NCI-H1694 (cell line): ENCODE data around the gene ARHGEF7.

Source experiments
- DNase-seq: peaks from one replicate; lab custom pipeline; 2025; lab: John Stamatoyannopoulos, UW

The ARHGEF7 gene

DNA sequence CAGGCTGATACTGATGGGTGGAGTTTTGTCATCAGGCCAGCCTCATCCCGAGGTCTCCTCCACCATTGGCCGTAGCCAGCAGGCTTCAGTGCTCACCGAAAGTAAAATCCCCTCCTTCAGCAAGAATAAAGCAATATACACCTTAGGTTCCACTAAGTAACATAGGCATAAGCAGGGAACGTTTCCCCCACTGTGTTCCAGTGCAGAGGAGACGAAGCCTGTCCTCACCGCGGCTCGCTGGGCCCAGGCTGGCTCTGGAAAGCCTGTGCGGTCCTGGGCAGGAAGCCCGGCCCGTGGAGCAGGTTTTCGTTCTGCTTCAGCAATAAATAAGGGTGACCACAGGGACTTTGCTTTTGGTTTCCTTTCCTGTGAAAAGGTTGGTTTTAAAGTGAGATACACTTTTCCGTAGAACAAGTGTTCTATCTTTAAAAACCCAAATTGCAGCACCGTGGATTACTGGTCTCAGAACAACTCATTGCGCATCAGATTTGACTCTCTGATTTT lies 189.0 kb downstream of the ARHGEF7 start:
- no peak for DNase-seq

DNA sequence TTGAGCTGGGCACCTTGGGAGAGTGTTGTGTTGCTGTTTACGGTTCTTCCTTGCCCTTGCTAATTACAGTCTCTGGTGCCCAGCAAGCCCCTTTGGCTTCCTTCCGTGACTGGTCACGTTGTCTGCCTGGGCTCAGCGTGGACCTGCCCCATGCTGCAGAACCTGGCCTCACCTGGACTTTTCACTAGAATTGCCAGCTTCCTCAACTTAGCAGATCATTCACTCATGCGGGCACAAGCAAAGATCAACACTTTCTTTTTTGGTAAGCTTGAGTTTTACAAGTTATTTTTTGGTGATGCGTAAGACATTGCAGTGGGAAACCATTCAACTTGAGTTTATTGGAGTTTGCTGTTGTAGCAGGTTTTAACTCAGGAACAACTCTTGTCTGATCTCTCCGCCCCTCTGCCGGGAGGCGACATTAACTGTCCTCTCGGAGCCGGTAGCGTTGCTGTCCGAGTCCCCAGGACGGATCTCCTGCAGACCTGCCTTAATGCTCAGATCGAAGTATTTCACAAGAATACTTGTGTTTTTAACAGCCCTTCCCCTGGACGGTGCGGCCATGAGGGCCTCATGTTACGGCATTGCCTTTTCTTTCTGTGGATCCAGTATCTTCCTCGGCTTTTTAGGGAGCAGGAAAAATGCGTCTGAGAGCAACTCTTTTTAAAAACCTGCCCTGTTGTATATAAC lies 189.6 kb downstream of the ARHGEF7 start:
- no peak for DNase-seq

DNA sequence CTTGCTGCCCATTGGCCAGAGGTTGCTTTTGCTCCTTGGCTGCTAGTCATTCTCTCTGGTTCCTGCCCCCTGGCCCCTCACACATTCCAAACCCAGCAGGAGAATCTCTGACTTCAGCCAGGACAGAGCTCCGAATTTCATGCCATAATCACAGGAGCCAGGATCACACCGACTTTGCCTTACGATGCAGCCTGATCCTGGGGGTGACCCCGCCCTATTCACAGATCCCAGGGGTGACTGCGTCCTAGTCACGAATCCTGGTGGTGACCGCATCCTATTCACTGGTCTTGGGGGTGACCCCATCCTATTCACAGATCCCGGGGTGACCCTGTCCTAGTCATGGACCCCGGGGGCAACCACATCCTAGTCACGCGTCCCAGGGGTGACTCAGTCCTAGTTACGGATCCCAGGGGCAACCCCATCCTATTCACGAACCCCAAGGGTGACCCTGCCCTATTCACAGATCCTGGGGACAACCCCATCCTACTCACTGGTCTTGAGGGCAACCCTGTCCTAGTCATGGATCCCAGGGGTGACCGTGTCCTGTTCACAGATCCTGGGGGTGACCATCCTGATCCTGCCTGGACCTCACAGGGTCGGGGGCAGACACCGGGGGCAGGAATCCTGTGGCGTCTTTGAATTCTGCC lies 198.0 kb downstream of the ARHGEF7 start:
- DNase-seq, result no peak

DNA sequence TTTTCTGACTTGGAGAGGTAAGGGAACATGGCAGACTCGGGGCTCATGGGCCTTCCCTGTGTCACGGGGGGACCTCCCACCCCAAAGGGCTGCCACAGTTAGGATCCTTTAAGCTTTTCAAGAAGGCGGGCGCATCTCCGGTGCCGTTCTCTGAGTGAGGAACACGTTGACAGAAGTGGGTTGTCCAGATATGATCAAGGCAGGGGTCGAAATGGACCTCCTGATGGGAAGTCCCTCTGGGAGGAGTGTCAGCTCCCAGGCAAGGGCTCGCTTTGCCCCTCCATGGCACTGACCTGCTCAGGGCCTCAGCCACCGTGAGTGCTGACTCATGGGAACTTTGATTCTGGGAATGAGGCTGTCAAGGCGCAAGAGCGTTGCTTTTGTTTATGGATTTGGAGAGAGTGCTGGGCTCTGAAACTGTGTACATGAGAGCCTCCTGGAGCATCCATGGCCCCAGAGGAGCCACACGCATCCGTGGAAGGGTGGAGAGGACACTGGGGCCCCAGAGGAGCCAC lies 198.9 kb downstream of the ARHGEF7 start:
- no peak for DNase-seq

GRCh38 chr13:111314852-111315251 lies 199.7 kb downstream of the ARHGEF7 start:
- no peak for DNase-seq

DNA sequence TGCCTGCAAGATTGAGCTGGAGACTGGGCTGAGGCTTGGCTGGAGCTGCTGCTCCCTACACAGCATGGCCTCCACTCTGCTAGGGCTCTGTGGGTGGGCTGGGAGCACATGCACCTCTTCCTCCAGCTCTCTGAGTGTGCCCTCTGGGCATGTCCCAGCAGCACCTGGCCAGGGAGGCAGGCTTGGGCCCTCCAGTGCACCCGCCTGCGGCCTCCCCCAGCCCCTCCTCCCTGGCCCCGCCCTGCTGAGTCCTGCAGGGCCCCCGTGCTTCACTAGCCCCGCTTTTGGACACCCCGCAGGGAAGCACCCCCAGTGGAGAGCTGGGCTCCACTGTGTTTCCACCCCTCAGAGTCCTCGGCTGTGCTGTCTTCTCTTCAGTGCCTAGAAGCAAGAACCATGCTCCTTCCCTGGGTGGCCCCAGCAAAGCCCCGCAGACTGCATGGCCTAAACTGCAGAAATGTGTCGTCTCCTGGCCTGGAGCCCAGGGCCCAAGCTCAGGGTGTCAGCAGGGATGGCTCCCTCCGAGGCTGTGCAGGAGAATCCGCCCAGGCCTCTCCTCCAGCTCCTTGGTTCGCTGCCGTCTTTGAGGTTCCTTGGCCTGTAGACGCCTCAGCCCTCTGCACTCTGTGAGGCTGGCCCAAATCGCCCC lies 200.4 kb downstream of the ARHGEF7 start:
- no peak for DNase-seq

GRCh38 chr13:111316161-111316730 lies 201.1 kb downstream of the ARHGEF7 start:
- no peak for DNase-seq

GRCh38 chr13:111317042-111317550 lies 202.0 kb downstream of the ARHGEF7 start:
- DNase-seq, result no peak

GRCh38 chr13:111317571-111318345 lies 202.6 kb downstream of the ARHGEF7 start:
- no peak for DNase-seq

DNA sequence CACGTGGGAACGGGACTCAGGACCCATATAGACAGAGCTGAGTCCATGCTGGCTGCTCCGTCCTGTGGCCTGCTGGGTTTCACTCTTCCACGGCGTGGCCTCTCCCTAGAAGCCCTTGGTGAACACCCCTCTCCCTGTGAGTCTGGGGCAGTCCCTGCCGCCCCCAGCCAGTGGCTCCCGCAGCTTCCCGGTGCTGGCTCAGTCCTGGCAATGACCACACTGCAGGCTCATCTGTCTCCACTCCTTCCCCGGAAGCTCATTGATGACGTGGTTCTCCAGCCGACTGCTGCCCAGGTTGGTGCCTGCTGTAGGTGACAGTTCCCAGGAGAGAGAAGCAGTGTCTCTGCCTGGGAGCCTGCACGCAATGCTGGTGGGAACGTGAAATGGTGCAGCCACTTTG lies 203.3 kb downstream of the ARHGEF7 start:
- DNase-seq, result no peak

DNA sequence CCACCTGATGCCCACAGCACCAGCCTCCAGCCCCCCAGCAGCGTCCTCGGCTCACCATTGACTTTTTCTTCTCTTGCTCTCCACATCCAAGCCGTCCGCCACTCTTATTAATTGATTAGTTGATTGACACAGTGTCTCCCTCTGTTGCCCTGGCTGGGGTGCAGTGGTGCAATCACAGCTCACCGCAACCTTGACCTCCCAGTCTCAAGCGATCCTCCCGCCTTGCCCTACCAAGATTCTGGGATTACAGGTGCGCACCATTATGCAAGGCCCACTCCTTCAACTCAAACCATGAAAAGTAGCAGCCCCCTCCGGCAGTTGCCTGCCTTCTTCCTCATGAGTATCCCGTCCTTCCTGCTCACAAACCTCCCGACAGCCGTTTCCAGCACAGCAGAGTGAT lies 204.4 kb downstream of the ARHGEF7 start:
- no peak for DNase-seq

- DNase-seq, result no peak
Observed at GRCh38 chr13:111319998-111320911, 205.1 kb downstream of the ARHGEF7 start, which contains the start of gene TEX29. TEX29 (plus strand) TSS chr13:111320642; CDS start chr13:111320891, 249 bp downstream.

GRCh38 chr13:111322001-111322915 lies 207.1 kb downstream of the ARHGEF7 start:
- DNase-seq, result no peak

DNA sequence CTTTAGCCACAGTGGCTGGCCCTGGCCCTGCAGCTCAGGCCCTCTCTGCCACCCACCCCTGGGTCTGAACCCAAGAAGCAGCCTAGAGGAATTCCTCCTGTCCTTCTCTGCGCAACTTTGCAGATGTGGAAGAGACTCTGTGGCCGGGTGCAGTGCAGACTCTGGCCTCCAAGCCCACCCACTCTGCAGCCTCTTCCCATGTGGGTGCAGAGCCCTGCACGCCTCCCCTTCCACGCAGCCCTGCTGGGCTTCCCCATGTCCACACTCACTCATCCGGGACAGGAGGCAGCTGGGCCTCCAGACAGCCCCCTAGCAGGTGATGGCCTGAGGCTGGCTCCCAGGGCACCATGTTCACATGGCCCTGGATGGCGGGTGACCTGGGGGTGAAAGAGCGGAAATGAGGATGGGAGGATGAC lies 207.8 kb downstream of the ARHGEF7 start:
- no peak for DNase-seq

DNA sequence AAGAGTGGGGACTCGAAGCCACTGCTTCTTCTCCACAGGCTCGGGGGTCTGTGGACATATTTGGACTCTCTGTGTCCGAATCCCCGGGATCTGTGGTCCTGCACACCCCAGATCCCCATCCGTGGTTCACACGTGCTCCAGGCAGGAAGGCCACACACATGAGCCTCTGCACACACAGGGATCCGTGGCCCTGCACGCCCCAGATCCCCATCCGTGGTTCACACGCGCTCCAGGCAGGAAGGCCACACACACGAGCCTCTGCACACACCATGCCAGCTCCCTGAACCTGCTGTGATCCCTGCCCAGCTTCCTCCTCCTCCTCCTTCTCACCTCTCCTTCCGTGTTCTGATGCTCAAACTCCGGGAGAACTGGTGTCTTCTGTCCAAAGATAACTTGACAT lies 208.4 kb downstream of the ARHGEF7 start:
- no peak for DNase-seq

GRCh38 chr13:111323950-111324651 lies 209.0 kb downstream of the ARHGEF7 start:
- DNase-seq, result no peak

DNA sequence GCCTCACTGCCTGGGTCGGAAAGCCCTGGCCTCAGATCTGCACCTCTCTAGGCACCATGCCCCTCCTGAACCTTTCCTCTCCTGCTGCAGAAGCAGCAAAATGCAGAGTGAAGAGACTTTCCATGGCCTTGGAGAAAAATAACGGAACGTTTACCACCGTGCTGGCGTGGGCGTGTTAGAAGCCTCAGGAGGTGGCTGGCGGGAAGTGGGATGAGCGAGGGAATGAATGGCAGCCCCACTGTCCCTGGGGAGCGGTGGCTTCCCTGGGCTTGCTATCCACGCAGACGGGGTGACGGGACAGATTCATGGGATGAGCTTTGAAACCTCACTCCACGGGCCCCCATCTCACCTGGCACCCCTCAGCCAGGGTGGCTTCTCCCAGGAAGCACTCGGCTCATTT lies 209.6 kb downstream of the ARHGEF7 start:
- DNase-seq, result no peak

DNA sequence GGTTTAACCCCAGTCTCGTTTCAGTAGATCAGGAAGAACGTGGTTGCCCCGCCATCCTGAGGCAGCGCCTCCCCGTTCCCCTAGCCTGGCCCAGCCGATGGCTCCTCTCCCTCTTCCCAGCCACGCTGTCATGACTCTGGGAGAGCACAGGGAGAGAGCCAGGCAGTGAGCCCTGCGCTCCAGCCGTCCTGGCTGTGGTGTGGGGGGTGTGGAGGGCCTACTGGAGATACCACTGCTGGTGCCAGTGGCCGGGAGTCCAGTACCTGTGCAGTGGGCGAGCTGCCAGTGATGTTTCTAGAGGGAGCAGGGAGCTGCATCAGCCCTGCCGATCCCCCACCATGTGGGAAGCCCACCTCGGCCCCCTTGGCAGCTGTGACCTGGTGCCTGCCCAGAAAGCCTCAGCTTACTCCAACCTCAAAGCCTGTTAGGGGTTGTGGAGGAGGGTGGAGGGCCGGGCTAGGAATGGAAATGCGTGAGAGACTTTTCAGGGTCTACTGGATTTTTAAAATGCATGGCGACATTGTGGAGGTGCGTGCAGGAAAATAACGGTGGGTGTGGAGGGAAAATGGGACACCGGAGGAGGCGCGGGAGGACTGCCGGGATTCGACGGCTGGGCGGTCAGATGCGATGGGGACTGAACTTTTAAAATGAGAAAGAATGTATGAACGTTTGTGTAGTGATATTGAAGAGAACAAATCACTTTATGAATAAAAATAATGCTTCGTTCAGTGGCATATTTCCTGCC lies 210.2 kb downstream of the ARHGEF7 start:
- DNase-seq, result no peak
